HG03159 (cell line): ENCODE data around the gene DHX15.

ENCODE experiments used
- ATAC-seq: cut with Tn5 transposase; IDR thresholded peaks from one replicate; pipeline ENCODE4 v1.9.1; 2021; ENCODE audit warnings: mild to moderate bottlenecking, moderate library complexity; ENCODE audit not compliant: unreplicated experiment

The DHX15 gene

DNA sequence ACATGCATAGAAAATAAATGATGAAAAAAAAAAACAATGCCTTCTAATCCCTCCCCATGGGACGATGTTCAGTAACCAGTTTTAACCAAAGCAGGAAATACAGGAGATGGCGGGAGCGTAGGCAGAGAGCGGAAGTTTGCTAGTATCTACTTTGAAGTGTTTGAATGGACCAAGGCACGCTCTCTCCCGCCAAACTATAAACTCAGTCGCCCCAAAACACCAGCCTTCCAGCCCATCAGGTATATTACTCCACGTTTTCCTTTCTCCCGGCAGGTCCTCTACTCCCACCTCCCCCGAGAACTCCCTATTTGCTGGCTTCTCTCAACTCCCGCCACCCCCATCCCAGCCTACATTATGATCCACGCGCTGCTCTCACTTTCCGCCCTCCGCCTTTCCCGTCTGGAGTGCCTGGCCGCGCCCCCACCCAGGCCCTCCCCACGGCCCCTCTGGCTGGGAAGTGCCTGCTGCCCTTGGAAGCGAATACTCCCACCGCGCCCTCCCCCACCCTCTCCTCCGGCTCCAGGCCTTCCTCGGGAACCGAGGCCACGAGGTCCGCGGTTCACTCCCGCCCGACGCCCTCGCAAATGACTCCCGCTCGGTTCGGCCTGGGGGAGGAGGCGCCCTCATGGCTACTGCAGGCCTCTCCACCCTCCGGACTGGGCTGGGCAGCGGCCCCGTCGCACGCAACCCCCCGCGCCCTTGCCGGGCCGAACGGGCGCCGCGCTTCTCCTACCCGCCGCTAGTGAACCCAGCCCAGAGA is 723 bp downstream of the DHX15 start:
- peak; percentile 27 for ATAC-seq

DNA sequence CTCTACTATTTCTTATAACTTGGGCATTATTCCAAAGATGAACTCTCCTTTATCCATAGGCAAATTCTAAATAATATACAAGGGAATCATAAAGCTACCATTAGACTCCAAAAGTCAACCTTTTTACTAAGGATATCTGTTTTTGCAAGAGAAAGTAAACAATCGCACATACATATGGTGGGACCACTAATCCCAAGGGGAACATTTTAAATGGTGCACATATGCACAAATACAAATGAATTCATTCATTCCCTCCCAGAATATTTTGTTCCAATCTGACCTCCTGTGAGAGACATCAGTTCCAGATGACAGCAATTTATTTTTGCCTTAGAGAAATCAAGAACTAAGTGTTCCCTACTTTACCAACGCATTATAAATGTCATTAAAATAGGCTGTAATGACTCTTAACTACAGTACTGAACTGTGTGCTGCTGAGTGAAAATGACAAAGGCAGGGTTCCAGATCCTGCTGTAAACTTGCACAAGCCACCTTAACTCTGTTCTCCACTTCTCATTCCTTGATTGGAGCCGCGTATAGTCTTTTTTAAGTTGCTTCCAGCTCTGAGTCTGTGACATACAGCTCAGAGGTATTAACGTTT is 2.0 kb downstream of the DHX15 start:
- no peak for ATAC-seq

GRCh38 chr4:24578364-24578763 is 6.0 kb downstream of the DHX15 start:
- ATAC-seq: no peak

DNA sequence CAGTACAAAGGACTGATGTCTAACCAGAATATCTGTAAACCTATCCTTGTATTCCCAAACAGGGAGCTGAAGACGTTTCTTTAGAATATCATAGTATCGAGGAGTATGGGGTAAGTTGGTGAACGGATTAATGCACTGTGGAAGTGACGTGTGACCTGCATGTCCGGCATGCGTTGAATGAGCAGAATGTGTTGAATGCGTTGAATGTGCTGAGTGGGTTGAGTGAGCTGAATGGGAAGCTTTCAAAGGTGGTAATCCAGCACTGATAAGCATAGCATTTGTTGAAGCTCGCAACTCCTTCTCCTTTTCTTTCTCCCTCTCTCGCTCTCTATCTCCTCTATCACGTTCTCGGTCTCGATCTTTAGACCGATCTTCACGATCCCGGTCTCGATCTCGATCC is 8.1 kb downstream of the DHX15 start:
- no peak for ATAC-seq

- no peak for ATAC-seq
Observed at GRCh38 chr4:24574236-24574635, 10.1 kb downstream of the DHX15 start.

- no peak for ATAC-seq
Observed at GRCh38 chr4:24573582-24573981, 10.8 kb downstream of the DHX15 start.

- ATAC-seq: no peak
Observed at GRCh38 chr4:24570574-24571236, 13.6 kb downstream of the DHX15 start.

DNA sequence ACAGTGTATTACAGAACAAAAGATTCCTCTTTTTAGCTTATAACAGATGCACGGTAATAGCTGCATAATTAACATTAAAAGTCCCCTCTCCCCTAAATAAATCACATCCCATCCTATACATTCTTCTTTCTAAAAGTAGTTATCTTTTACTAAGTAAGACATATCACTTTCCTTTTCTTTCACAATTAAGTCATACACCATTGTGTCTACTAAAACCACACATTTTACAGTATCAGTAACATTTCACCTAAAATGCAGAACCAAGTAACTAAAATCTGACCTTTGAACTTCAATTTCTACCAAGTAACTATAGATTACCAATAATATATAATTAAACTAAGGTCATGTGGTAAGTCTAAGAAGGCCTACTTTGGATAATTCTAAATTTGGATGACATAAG is 14.2 kb downstream of the DHX15 start:
- no peak for ATAC-seq

DNA sequence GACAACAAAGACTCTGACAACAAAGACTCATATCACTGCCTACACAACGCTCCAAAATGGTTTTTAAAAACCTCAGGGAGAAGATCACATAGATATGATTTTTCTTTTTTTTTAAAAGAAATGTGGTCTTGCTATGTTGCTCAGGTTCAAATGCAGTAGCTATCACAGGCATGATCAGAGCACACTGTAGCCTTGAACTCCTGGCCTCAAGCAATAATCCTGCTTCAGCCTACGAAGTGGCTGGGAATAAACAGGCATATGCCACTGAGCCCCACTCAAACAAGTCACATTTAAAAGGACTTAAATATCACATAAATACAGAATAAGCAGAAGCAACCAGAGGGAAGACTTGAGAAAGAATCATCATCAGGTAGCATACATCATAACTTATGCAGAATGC is 14.7 kb downstream of the DHX15 start:
- no peak for ATAC-seq

- no peak for ATAC-seq
Observed at GRCh38 chr4:24568425-24568824, 15.9 kb downstream of the DHX15 start.

DNA sequence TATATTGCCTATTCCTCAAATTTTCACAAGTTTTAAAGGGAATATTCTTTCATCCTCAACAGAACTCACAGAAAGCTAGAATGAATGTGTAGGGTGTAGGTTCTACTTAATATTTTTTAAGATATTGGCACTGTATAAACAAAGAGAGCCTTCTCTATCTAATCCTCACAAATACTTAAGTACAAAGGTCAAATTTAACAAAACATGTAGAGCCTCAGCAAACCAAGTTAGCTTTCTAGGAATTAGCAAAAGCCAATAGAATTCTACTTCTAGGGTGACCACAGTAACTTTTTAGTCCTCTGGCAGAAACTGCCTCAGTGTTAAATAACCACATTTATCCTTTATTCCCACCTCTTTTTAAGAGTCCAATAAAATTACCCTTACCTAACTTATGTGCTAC is 19.3 kb downstream of the DHX15 start:
- no peak for ATAC-seq

GRCh38 chr4:24564488-24564887 is 19.9 kb downstream of the DHX15 start:
- ATAC-seq: no peak

DNA sequence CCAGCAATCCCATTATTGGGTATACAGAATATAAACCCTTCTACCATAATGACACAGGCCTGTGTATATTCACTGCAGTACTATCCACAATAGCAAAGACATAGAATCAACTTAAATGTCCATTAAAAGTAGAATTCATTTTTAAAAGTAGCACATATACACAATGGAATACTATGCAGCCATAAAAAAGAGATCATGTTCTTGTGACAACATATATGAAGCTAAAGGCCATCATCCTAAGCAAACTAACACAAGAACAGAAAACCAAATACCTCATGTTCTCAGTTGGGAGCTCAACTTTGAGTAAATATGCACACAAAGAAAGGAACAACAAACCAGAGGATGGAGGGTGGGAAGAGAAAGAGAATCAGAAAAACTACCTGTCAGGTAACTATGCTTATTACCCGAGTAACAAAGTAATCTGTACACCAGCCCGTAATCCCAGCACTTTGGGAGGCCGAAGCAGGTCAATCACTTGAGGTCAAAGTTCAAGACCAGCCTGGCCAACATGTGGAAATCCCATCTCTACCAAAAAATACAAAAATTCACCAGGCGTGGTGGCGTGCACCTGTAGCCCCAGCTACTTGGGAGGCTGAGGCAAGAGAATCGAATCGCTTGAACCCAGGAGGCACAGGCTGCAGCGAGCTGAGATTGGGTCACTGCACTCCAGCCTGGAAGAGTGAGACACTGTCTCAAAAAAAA is 22.8 kb downstream of the DHX15 start:
- no peak for ATAC-seq

- no peak for ATAC-seq
Observed at GRCh38 chr4:24560868-24561368, 23.4 kb downstream of the DHX15 start.

DNA sequence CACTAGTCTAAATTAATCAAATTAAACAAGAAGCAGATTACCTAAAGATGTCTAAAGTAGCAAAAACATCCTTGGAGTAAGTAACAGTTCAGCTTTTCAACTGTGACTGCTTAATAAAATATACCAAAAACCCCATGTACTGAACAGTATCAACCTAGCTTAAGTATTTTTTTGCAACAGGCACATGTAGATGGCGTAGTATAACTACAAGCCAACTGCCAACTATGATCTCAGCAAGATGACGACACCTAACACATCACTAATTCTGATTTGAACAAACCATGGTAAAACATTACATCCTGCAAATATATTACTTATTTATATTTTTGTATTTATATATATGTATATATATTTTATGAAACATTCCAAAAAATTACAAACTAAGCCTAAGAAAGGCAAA is 24.5 kb downstream of the DHX15 start:
- ATAC-seq: no peak

- ATAC-seq: no peak
Observed at GRCh38 chr4:24559032-24559821, 25.1 kb downstream of the DHX15 start.

- no peak for ATAC-seq
Observed at GRCh38 chr4:24557026-24558025, 27.0 kb downstream of the DHX15 start.

DNA sequence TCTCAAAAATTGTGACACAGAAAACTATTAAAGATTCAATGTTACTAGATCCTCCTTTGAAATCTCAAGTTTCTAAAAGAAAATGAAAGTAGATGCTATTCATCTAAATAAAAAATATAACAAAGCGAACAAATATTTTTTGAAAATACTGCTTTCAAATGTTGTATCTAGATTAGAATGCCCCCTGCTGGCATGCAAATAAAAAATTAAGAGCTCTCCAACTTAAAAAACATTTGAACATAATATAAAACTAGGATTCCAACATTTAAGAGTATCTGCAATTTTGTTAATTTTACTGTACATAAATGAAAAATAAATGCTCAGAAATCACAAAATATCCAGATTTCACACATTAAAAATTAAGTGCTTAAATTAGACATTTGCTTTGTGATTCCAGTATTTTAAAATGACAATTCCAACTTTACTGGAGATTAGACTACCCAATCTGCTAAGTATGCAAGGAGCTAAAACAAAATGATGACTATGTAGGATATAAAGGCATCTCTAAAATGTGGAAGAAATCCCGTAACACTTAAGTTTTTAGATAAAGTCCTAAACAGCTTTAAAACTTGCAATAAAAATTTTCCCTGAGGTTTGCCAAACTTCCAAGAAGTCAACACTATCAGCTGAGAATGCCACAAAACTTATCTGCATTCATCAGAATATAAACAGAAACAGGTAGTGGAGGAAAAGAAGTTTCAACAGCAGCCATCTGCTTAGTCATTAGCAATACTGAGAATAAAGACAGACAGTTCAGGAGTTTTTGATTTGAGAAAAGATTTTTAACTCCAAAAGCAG is 32.7 kb downstream of the DHX15 start:
- ATAC-seq: no peak
